ENCODE results near the gene IRX6. TPM values are rescaled to one million over a fixed set of nuclear protein-coding genes. Genes with fewer than 3 reads are reported as not detected.

Gene IRX6
- total and polyA plus RNA-seq, 2 donors (not counting 1 experiment from before 2014, with no cell fraction given), result not detected

DNA sequence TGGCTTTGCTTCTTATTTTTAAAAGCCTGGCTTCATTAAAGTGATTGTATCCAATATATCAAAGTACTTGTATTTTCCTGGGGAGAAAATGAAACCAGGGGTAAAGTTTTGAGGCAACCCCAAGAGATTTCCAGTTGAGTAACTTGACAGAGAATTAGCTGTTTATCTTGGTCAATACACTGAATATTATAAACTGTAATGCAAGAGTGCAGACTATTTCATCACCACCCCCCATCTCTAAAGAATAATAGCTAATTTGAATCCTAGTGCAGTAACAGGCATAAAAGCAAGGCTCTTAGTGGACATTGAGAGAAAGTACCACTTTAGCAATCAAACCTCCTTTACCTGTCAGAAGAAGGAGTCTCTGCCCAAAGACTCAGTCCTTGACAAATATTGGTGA lies 27.0 kb downstream of the IRX6 start:
- TF ChIP-seq, protein P1, sequence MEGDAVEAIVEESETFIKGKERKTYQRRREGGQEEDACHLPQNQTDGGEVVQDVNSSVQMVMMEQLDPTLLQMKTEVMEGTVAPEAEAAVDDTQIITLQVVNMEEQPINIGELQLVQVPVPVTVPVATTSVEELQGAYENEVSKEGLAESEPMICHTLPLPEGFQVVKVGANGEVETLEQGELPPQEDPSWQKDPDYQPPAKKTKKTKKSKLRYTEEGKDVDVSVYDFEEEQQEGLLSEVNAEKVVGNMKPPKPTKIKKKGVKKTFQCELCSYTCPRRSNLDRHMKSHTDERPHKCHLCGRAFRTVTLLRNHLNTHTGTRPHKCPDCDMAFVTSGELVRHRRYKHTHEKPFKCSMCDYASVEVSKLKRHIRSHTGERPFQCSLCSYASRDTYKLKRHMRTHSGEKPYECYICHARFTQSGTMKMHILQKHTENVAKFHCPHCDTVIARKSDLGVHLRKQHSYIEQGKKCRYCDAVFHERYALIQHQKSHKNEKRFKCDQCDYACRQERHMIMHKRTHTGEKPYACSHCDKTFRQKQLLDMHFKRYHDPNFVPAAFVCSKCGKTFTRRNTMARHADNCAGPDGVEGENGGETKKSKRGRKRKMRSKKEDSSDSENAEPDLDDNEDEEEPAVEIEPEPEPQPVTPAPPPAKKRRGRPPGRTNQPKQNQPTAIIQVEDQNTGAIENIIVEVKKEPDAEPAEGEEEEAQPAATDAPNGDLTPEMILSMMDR (conservative IDR thresholded peaks at IDR 0.05 in 1 of 2, IDR thresholded peaks at IDR 0.05 in 1 of 2; ENCODE audit: low read depth in 1 of 2, low read length in 2 of 2), result no peak
- no peak for TF ChIP-seq EZH2 (IDR thresholded peaks at IDR 0.05; ENCODE audit: low read length, missing control alignments)
- Histone ChIP-seq H3K4me2 (ENCODE audit: extremely low read depth, insufficient read depth, low read length) (no peak overlapping the region), H3K79me2 (ENCODE audit: control insufficient read depth, insufficient read depth, low read length) (no peaks in the 10 kb centered on the region), H3K36me3 (ENCODE audit: control insufficient read depth, insufficient read depth, low read length) (no peaks in the 10 kb centered on the region), H3K9me3 (ENCODE audit: control insufficient read depth, insufficient read depth, low read depth, low read length) (no peaks in the 10 kb centered on the region), H3K4me3 (replicated peaks in 1 of 4; ENCODE audit: control extremely low read depth in 1 of 4, insufficient read depth in 1 of 4, low read depth in 3 of 4, low read length in 4 of 4) (no peak overlapping the region), H3K4me1 (ENCODE audit: control insufficient read depth, extremely low read depth, insufficient read depth, low read length) (no peaks in the 10 kb centered on the region), H3K9ac (ENCODE audit: insufficient read depth, low read length) (no peak overlapping the region), H3K27me3 (ENCODE audit: control insufficient read depth, insufficient read depth, low read length) (no peaks in the 10 kb centered on the region), H4K20me1 (ENCODE audit: control insufficient read depth, extremely low read depth, insufficient read depth, low read length) (no peaks in the 10 kb centered on the region), H3K27ac (ENCODE audit: insufficient read depth, low read length) (no peak overlapping the region), H2AFZ (ENCODE audit: low read length) (no peak overlapping the region)
- DNase-seq (ENCODE audit: low read depth in 2 of 2), result no peak

DNA sequence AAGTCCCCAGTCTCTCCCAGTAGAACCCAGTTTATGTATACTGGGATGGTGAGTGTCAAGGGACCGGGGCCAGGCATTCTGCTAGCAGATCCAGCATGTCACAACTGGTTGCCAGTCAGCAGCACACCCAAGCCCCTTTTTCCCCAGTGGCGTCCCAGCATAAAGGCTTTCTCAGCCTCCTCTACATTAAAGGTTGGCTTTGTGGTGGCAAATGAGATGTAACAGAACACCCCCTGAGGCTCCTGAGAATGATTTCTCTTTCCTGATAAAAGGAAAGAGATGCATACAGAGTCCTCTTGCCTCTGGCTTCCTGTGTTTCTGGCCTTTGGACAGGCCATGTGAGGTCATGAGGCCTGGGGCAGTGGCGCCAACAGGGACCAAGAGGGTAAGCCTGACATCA lies 27.9 kb downstream of the IRX6 start:
- H3K9me3 ChIP-seq (ENCODE audit: control insufficient read depth, insufficient read depth, low read depth, low read length), result no peaks in the 10 kb centered on the region
- no peak overlapping the region for H2AFZ ChIP-seq (ENCODE audit: low read length)
- TF ChIP-seq EZH2 (IDR thresholded peaks at IDR 0.05; ENCODE audit: low read length, missing control alignments), result no peak
- TF ChIP-seq, protein P1 (conservative IDR thresholded peaks at IDR 0.05 in 1 of 2, IDR thresholded peaks at IDR 0.05 in 1 of 2; ENCODE audit: low read depth in 1 of 2, low read length in 2 of 2), result no peak
- H3K79me2 ChIP-seq (ENCODE audit: control insufficient read depth, insufficient read depth, low read length), result no peaks in the 10 kb centered on the region
- H3K4me2 ChIP-seq (ENCODE audit: extremely low read depth, insufficient read depth, low read length), result no peak overlapping the region
- no peak overlapping the region for H3K4me3 ChIP-seq (replicated peaks in 1 of 4; ENCODE audit: control extremely low read depth in 1 of 4, insufficient read depth in 1 of 4, low read depth in 3 of 4, low read length in 4 of 4)
- no peaks in the 10 kb centered on the region for H3K4me1 ChIP-seq (ENCODE audit: control insufficient read depth, extremely low read depth, insufficient read depth, low read length)
- H3K36me3 ChIP-seq (ENCODE audit: control insufficient read depth, insufficient read depth, low read length), result no peaks in the 10 kb centered on the region
- H3K27me3 ChIP-seq (ENCODE audit: control insufficient read depth, insufficient read depth, low read length), result no peaks in the 10 kb centered on the region
- no peak overlapping the region for H3K27ac ChIP-seq (ENCODE audit: insufficient read depth, low read length)
- DNase-seq (ENCODE audit: low read depth in 2 of 2), result no peak
- no peak overlapping the region for H3K9ac ChIP-seq (ENCODE audit: insufficient read depth, low read length)
- H4K20me1 ChIP-seq (ENCODE audit: control insufficient read depth, extremely low read depth, insufficient read depth, low read length), result no peaks in the 10 kb centered on the region

DNA sequence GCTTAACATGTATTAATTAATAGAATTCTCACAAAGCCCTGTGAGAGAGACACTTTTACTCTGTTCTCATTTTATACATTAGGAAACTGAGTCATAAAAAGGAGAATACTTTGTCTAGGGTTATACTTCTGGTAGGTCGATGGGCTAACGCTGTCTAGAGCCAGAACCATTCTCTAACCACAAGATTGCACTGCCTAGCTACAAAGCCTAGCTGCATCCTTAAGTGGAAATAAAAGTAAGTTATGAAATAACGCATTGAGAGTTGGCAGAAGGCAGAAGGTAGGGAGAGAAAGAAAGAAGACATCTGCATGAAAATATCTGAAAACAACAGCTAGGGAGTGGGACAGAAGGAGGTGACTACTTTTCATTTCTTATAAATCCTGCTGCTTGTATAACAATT lies 33.2 kb downstream of the IRX6 start:
- no peak for DNase-seq (ENCODE audit: low read depth in 2 of 2)
- Histone ChIP-seq H3K9me3 (ENCODE audit: control insufficient read depth, insufficient read depth, low read depth, low read length) (no peaks in the 10 kb centered on the region), H3K4me1 (ENCODE audit: control insufficient read depth, extremely low read depth, insufficient read depth, low read length) (no peaks in the 10 kb centered on the region), H3K9ac (ENCODE audit: insufficient read depth, low read length) (no peak overlapping the region), H3K27me3 (ENCODE audit: control insufficient read depth, insufficient read depth, low read length) (no peaks in the 10 kb centered on the region), H3K27ac (ENCODE audit: insufficient read depth, low read length) (no peak overlapping the region), H4K20me1 (ENCODE audit: control insufficient read depth, extremely low read depth, insufficient read depth, low read length) (no peaks in the 10 kb centered on the region), H2AFZ (ENCODE audit: low read length) (no peak overlapping the region), H3K4me2 (ENCODE audit: extremely low read depth, insufficient read depth, low read length) (no peak overlapping the region), H3K36me3 (ENCODE audit: control insufficient read depth, insufficient read depth, low read length) (no peaks in the 10 kb centered on the region), H3K79me2 (ENCODE audit: control insufficient read depth, insufficient read depth, low read length) (no peaks in the 10 kb centered on the region), H3K4me3 (replicated peaks in 1 of 4; ENCODE audit: control extremely low read depth in 1 of 4, insufficient read depth in 1 of 4, low read depth in 3 of 4, low read length in 4 of 4) (no peak overlapping the region)
- TF ChIP-seq, protein P1 (conservative IDR thresholded peaks at IDR 0.05 in 1 of 2, IDR thresholded peaks at IDR 0.05 in 1 of 2; ENCODE audit: low read depth in 1 of 2, low read length in 2 of 2), result no peak
- no peak for TF ChIP-seq EZH2 (IDR thresholded peaks at IDR 0.05; ENCODE audit: low read length, missing control alignments)
